Measurements from ENCODE around the gene ZNF121. TPM values are rescaled to one million over a fixed set of nuclear protein-coding genes. Genes with fewer than 3 reads are reported as not detected.

ZNF121 gene
- polyA plus RNA-seq, 3 donors, result 1.5 to 7.2 (median 3.8) TPM

GRCh38 chr19:9580728-9581127 lies 3.6 kb downstream of the ZNF121 start:
- Histone ChIP-seq H3K4me1 (ENCODE audit: control insufficient read depth in 1 of 2, insufficient read depth in 2 of 2, low read length in 2 of 2) (peaks cover 10 to 17% of the 10 kb centered on the region in 2 donors), H3K4me2 (replicated peaks; ENCODE audit: extremely low read depth, low read length, poor library complexity, severe bottlenecking) (no peak overlapping the region), H3K9ac (ENCODE audit: insufficient read depth, low read length, poor library complexity, severe bottlenecking) (no peak overlapping the region), H3K27ac (ENCODE audit: low read depth in 1 of 2, low read length in 2 of 2) (no peak overlapping the region), H3K36me3 (replicated peaks in 1 of 2; ENCODE audit: control insufficient read depth in 1 of 2, insufficient read depth in 2 of 2, low read length in 2 of 2) (peaks cover 3 to 62% of the 10 kb centered on the region in 2 donors), H2AFZ (ENCODE audit: insufficient read depth, low read depth, low read length, poor library complexity, severe bottlenecking) (no peak overlapping the region), H3K79me2 (ENCODE audit: insufficient read depth, low read length) (peaks cover 89% of the 10 kb centered on the region), H3K4me3 (replicated peaks in 1 of 3; ENCODE audit: low read depth in 2 of 3, low read length in 3 of 3) (peak overlapping the region in 1 of 3 experiments; percentile 2), H3K9me3 (replicated peaks in 1 of 2; ENCODE audit: control insufficient read depth in 1 of 2, insufficient read depth in 1 of 2, low read length in 2 of 2) (peaks cover 42 to 50% of the 10 kb centered on the region in 2 donors), H3K27me3 (ENCODE audit: control insufficient read depth in 2 of 2, insufficient read depth in 2 of 2, low read length in 2 of 2) (no peaks in the 10 kb centered on the region), H4K20me1 (ENCODE audit: insufficient read depth, low read length) (no peaks in the 10 kb centered on the region)
- H3K36me3 Mint-ChIP-seq, result peaks cover 37 to 56% of the 10 kb centered on the region in 2 donors
- 71% methylated on average over 1 of the region's 5 CpGs for WGBS (ENCODE audit: insufficient coverage)
- no peak overlapping the region for H3K4me3 Mint-ChIP-seq
- DNase-seq, result no peak
- TF ChIP-seq CTCF (IDR thresholded peaks at IDR 0.05), result no peak
- intact Hi-C loops (cut with micrococcal nuclease), result loop anchor here (5.0 to 10.0 kb wide), 4 partner anchors 143 to 446 kb away; partner anchors contain the start of genes ZNF266 (in 1 of the 2) and ZNF317 (in 1 of the 2)
- no peak overlapping the region for H3K27ac Mint-ChIP-seq
- peaks cover 0 to 2% (median 1%) of the 10 kb centered on the region in 3 donors for H3K27me3 Mint-ChIP-seq (ENCODE audit: low read depth in 3 of 3)
- peaks cover 12% of the 10 kb centered on the region for H3K4me1 Mint-ChIP-seq
- H3K9me3 Mint-ChIP-seq, result peaks cover 37 to 63% (median 55%) of the 10 kb centered on the region in 7 donors

GRCh38 chr19:9570255-9570654 lies 14.0 kb downstream of the ZNF121 start:
- Histone ChIP-seq H3K79me2 (ENCODE audit: insufficient read depth, low read length) (peaks cover 67% of the 10 kb centered on the region), H3K36me3 (replicated peaks in 1 of 2; ENCODE audit: control insufficient read depth in 1 of 2, insufficient read depth in 2 of 2, low read length in 2 of 2) (peaks cover 34 to 97% of the 10 kb centered on the region in 2 donors), H3K27me3 (ENCODE audit: control insufficient read depth in 2 of 2, insufficient read depth in 2 of 2, low read length in 2 of 2) (no peaks in the 10 kb centered on the region), H3K4me1 (ENCODE audit: control insufficient read depth in 1 of 2, insufficient read depth in 2 of 2, low read length in 2 of 2) (no peaks in the 10 kb centered on the region), H3K9ac (ENCODE audit: insufficient read depth, low read length, poor library complexity, severe bottlenecking) (no peak overlapping the region), H3K27ac (ENCODE audit: low read depth in 1 of 2, low read length in 2 of 2) (no peak overlapping the region), H2AFZ (ENCODE audit: insufficient read depth, low read depth, low read length, poor library complexity, severe bottlenecking) (no peak overlapping the region), H3K4me3 (replicated peaks in 1 of 3; ENCODE audit: low read depth in 2 of 3, low read length in 3 of 3) (no peak overlapping the region), H3K9me3 (replicated peaks in 1 of 2; ENCODE audit: control insufficient read depth in 1 of 2, insufficient read depth in 1 of 2, low read length in 2 of 2) (peaks cover 75 to 100% of the 10 kb centered on the region in 2 donors), H4K20me1 (ENCODE audit: insufficient read depth, low read length) (no peaks in the 10 kb centered on the region), H3K4me2 (replicated peaks; ENCODE audit: extremely low read depth, low read length, poor library complexity, severe bottlenecking) (no peak overlapping the region)
- WGBS (ENCODE audit: insufficient coverage), result no CpG with 5 or more reads among the region's 6 CpGs
- intact Hi-C loops (cut with micrococcal nuclease), result no loop called here
- TF ChIP-seq CTCF (IDR thresholded peaks at IDR 0.05), result no peak
- no peak for DNase-seq
- Mint-ChIP-seq H3K27me3 (ENCODE audit: low read depth in 3 of 3) (no peaks in the 10 kb centered on the region), H3K4me3 (no peak overlapping the region), H3K36me3 (peaks cover 57 to 80% of the 10 kb centered on the region in 2 donors), H3K9me3 (peaks cover 53 to 98% (median 95%) of the 10 kb centered on the region in 7 donors), H3K4me1 (no peaks in the 10 kb centered on the region), H3K27ac (no peak overlapping the region)

Data from CD14-positive monocyte (primary cell).